SIG-M5 (cell line): ENCODE data around the gene C4orf46.

Experiments used
- DNase-seq: peaks from one replicate; lab custom pipeline; 2025; lab: John Stamatoyannopoulos, UW

Gene C4orf46

GRCh38 chr4:158652920-158653319 is 18.8 kb downstream of the C4orf46 start:
- no peak for DNase-seq

DNA sequence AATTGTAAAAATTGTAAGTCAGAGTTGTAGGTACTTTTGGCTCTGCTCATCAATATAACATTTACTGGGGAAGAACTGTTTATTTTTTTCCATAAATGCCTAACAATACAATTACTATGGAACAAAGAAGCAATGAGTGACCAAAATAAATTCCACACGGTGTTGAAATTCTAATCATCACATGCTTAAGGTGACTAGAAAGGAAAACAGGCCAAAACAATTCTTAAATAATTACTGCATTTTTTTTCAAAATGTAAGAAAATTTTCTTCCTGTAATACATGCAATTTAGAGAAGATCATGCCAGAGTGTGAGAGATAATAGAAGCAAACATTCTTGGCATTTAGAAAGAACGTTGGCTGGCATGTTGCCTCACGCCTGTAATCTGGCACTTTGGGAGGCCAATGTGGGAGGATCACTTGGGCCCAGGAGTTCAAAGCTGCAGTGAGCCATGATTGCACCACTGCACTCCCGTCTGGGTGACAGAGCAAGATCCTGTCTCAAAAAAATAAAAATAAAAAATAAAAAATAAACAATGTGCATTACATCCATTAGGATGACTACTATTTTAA is 22.5 kb downstream of the C4orf46 start:
- DNase-seq: no peak

GRCh38 chr4:158644760-158645159 is 26.9 kb downstream of the C4orf46 start:
- no peak for DNase-seq

- no peak for DNase-seq
These were observed 27.3 kb downstream of the C4orf46 start for GRCh38 chr4:158644356-158644755.

GRCh38 chr4:158636619-158637018 is 35.1 kb downstream of the C4orf46 start:
- no peak for DNase-seq

GRCh38 chr4:158630893-158631292 is 40.8 kb downstream of the C4orf46 start:
- no peak for DNase-seq

GRCh38 chr4:158625544-158625943 is 46.1 kb downstream of the C4orf46 start:
- DNase-seq: no peak

DNA sequence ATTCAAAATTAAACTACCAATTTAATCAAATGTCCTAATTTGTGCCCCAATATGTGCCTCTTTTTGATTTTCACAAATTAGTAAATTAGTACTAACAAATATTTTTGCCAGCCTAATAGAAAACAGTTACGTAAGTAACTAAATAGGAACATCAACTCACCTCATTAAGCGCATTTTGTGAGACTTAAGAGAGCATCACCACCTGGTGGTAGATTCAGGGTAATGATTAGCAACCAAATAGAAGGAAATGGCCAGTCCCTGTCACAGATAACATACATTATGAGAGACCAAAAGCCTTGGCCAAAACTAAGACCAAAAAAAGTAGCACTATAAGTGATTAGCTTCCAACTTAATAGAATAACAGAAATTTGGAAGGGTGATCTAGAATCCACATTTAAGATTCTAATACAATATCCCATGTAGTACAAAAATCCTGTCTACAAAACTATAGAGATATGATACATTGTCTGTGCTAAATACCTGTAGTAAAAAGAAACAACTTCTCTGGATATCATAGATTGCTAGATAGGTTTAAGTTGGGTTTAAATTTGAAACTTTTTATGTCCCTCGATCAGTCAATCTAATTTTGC is 46.7 kb downstream of the C4orf46 start:
- no peak for DNase-seq

DNA sequence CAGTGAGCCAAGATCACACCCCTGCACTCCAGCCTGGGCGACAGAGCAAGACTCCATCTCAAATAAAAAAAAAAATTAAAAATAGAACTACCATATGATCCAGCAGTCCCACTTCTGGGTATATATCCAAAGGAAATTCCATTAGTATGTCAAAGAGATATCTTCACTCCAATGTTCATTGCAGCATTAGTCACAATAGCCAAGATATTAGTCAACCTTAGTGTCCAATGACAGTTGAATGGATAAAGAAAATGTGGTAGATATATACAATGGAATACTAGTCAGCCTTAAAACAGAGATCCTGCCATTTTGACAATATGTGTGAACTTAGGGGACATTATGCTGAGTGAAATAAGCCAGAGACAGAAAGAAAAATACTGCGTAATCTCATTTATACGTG is 49.4 kb downstream of the C4orf46 start:
- DNase-seq: no peak

GRCh38 chr4:158621729-158622128 is 50.0 kb downstream of the C4orf46 start:
- no peak for DNase-seq

GRCh38 chr4:158617956-158618355 is 53.7 kb downstream of the C4orf46 start:
- DNase-seq: no peak
